Loucy (cell line): ENCODE data around the gene SF3A1.

Source experiments
- H2AFZ ChIP-seq: fragments of 200-600 bp; sonication (generic); 2 replicates; pipeline ENCODE4 v1.6.0; 2016; ENCODE audit warnings: antibody characterized with exemption, mild to moderate bottlenecking, low read length, moderate library complexity
- H3F3A ChIP-seq: fragments of 200-600 bp; 2 replicates; pipeline ENCODE4 v1.6.0; 2016; ENCODE audit warnings: antibody characterized with exemption, low read depth, mild to moderate bottlenecking
- H3K27me3 ChIP-seq: fragments of 200-600 bp; sonication (generic); 2 replicates; pipeline ENCODE4 v1.6.1; 2014; ENCODE audit warnings: low read length, mild to moderate bottlenecking; ENCODE audit not compliant: insufficient read depth, poor library complexity, severe bottlenecking
- H3K36me3 ChIP-seq: fragments of 200-600 bp; sonication (generic); 2 replicates; pipeline ENCODE4 v1.6.1; 2016; ENCODE audit warnings: low read length; ENCODE audit not compliant: insufficient read depth
- H3K4me1 ChIP-seq: fragments of 200-600 bp; sonication (generic); 2 replicates; pipeline ENCODE4 v1.5.1; 2014; ENCODE audit warnings: low read length, mild to moderate bottlenecking; ENCODE audit not compliant: insufficient read depth, poor library complexity, severe bottlenecking
- H3K4me2 ChIP-seq: fragments of 200-600 bp; sonication (generic); 2 replicates; pipeline ENCODE4 v1.6.0; 2014; ENCODE audit warnings: antibody characterized with exemption, low read length, low read depth, mild to moderate bottlenecking; ENCODE audit not compliant: poor library complexity, severe bottlenecking
- H3K4me3 ChIP-seq: fragments of 200-600 bp; sonication (generic); 2 replicates; pipeline ENCODE4 v1.5.1; 2014; ENCODE audit warnings: low read length, mild to moderate bottlenecking, mixed read lengths; ENCODE audit not compliant: poor library complexity, severe bottlenecking
- H3K79me2 ChIP-seq: fragments of 200-600 bp; sonication (generic); 2 replicates; pipeline ENCODE4 v1.6.1; 2014; ENCODE audit warnings: low read length; ENCODE audit not compliant: insufficient read depth
- H3K9ac ChIP-seq: fragments of 200-600 bp; sonication (generic); 2 replicates; pipeline ENCODE4 v1.6.0; 2014; ENCODE audit warnings: mild to moderate bottlenecking, low read depth, low read length, moderate library complexity; ENCODE audit not compliant: poor library complexity, severe bottlenecking
- H3K9me2 ChIP-seq: fragments of 200-600 bp; sonication (generic); replicated peaks from 2 replicates; pipeline ENCODE4 v1.6.1; 2016; ENCODE audit warnings: low read depth, low read length, mixed read lengths
- H3K9me3 ChIP-seq: fragments of 200-600 bp; sonication (generic); 2 replicates; pipeline ENCODE4 v1.6.1; 2014; ENCODE audit warnings: mild to moderate bottlenecking, antibody characterized with exemption, low read length, low read depth; ENCODE audit not compliant: insufficient read depth
- H4K20me1 ChIP-seq: fragments of 200-600 bp; sonication (generic); 2 replicates; pipeline ENCODE4 v1.6.0; 2014; ENCODE audit warnings: antibody characterized with exemption, low read length, mild to moderate bottlenecking; ENCODE audit not compliant: insufficient read depth, poor library complexity, severe bottlenecking
- CTCF ChIP-seq: fragments of 200-600 bp; sonication (generic); conservative IDR thresholded peaks from 2 replicates; pipeline ENCODE4 v1.5.1; 2014; ENCODE audit warnings: mild to moderate bottlenecking, antibody characterized with exemption, low read length
- EZH2phosphoT487 ChIP-seq: fragments of 200-600 bp; IDR thresholded peaks from 2 replicates; pipeline ENCODE4 v1.6.1; 2018; ENCODE audit warnings: antibody characterized with exemption, mild to moderate bottlenecking, moderate library complexity, borderline replicate concordance

SF3A1 gene

GRCh38 chr22:30361916-30362650 lies 5.4 kb upstream of the SF3A1 start:
- Histone ChIP-seq H3K4me3 (no peak overlapping the region), H3K79me2 (no peaks in the 10 kb centered on the region), H3K9me2 (no peaks in the 10 kb centered on the region), H3K27me3 (no peaks in the 10 kb centered on the region), H3K9me3 (no peaks in the 10 kb centered on the region), H3K4me2 (no peak overlapping the region), H3K36me3 (no peaks in the 10 kb centered on the region), H3K9ac (no peak overlapping the region), H3F3A (no peaks in the 10 kb centered on the region), H2AFZ (no peak overlapping the region), H3K4me1 (peaks cover 2% of the 10 kb centered on the region), H4K20me1 (peaks cover 1% of the 10 kb centered on the region)
- TF ChIP-seq CTCF (no peak), EZH2phosphoT487 (no peak)

GRCh38 chr22:30358541-30358940 lies 1.8 kb upstream of the SF3A1 start:
- Histone ChIP-seq H3K4me3 (no peak overlapping the region), H3K79me2 (peaks cover 33% of the 10 kb centered on the region), H3K4me1 (peaks cover 24% of the 10 kb centered on the region), H2AFZ (no peak overlapping the region), H3K9me2 (no peaks in the 10 kb centered on the region), H3K27me3 (no peaks in the 10 kb centered on the region), H3K36me3 (no peaks in the 10 kb centered on the region), H4K20me1 (peaks cover 31% of the 10 kb centered on the region), H3K4me2 (peak overlapping the region; percentile 9), H3F3A (no peaks in the 10 kb centered on the region), H3K9me3 (no peaks in the 10 kb centered on the region), H3K9ac (no peak overlapping the region)
- TF ChIP-seq EZH2phosphoT487 (no peak), CTCF (no peak)

- H3K4me3 ChIP-seq: peak overlapping the region; percentile 90
Observed at GRCh38 chr22:30357650-30358215, 1.0 kb upstream of the SF3A1 start.

More at GRCh38 chr22:30357650-30358215, 1.0 kb upstream of the SF3A1 start:
- no peak for TF ChIP-seq CTCF
- no peak for TF ChIP-seq EZH2phosphoT487
- Histone ChIP-seq H3K9me3 (no peaks in the 10 kb centered on the region), H4K20me1 (peaks cover 35% of the 10 kb centered on the region), H3K27me3 (no peaks in the 10 kb centered on the region), H3K9ac (no peak overlapping the region), H3K9me2 (no peaks in the 10 kb centered on the region), H3F3A (no peaks in the 10 kb centered on the region), H3K4me1 (peaks cover 26% of the 10 kb centered on the region), H2AFZ (no peak overlapping the region), H3K4me2 (peak overlapping the region; percentile 94), H3K79me2 (peaks cover 37% of the 10 kb centered on the region), H3K36me3 (peaks cover 3% of the 10 kb centered on the region; the same call in 1 of the 2 replicates)
